Renal pelvis (tissue), 4 donors: ENCODE results near the gene AKAP6. TPM values are rescaled to one million over a fixed set of nuclear protein-coding genes. Genes with fewer than 3 reads are reported as not detected.

ENCODE experiments used
- DNase-seq: peaks from one replicate; pipeline ENCODE4 v3.0.0-alpha.2; 2013
- polyA plus RNA-seq, 3 donors: library from polyadenylated mRNA; unstranded; fragments of 120-200 nt; gene quantifications; one replicate each; pipeline ENCODE4 v1.2.1, GENCODE V29; 2013; ENCODE audit not compliant: insufficient read length in 3 of 3

Gene AKAP6
- polyA plus RNA-seq, 3 donors: 2.2 to 4.6 (median 2.5) TPM

DNA sequence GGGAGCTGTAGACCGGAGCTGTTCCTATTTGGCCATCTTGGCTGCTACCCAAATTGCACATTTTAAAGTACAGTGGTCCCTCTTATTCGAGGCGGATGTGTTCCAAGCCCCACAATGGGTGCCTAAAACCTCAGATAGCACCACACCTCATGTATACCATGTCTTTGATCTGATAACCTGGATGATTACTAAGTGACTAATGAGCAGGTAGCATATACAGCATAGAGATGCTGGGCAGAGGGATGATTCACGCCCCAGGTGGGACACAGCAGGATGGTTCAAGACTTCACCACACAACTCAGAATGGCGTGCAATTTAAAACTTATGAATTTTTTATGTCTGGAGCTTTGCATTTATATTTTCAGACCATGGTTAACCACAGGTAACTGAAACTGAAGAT is 255.0 kb downstream of the AKAP6 start:
- no peak for DNase-seq

DNA sequence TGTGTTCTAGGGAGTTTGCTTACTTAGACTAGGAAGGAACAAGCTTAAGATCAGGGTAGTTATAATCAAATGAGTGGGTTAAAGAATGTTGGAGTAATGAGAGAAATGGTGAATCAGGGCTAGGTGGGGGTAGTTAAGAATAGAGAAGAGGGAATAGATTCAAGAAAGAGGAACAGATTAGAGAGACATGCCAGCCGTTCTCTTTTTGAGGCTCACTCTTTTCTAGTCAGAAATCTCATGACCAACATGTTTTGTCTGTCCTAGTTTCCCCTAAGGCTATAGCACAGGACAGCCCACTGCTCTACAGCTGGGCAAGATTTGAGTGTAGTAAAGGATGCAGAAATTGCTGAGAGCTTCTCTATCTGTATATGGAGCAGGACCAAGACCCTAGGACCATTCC is 258.4 kb downstream of the AKAP6 start:
- no peak for DNase-seq

GRCh38 chr14:32588448-32589320 is 259.6 kb downstream of the AKAP6 start:
- DNase-seq: no peak

GRCh38 chr14:32590157-32590556 is 261.1 kb downstream of the AKAP6 start:
- no peak for DNase-seq

- no peak for DNase-seq
Measured at GRCh38 chr14:32593290-32593942, 264.3 kb downstream of the AKAP6 start.

DNA sequence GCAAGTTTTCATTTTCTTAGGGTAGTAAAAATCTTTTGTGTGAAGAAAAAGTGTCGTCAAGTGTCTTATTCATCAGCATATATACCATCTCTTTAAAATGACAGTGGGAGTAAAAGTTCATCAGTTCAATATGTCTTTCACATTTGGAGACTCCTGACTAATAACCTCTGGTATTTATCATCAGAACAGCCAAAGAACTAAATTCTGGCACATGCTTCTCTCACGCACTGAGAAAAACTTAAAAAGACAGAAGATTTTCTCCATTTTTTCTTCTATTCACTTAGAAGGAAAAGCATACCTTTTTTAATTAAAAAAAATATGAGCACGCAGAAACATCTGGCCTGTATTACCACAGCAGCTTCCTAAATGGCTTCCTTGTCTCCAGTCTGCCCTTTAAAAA is 265.7 kb downstream of the AKAP6 start:
- no peak for DNase-seq

DNA sequence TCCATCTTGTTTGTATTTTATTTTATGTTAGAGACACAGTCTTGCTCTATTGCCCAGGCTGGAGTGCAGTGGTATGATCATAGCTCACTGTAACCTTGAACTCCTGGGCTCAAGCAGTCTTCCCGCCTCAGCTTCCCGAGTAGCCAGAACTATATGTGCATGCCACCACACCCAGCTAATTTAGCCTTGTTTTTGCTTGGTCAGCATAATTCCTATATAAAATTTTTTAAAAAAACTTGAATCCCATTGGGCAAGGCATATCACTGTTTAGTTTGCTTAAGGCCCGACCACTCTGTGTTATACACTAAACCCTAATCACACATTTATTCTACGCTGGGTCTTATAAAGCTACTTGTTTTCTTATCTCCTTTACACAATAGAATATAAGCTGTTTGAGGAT is 266.4 kb downstream of the AKAP6 start:
- no peak for DNase-seq

DNA sequence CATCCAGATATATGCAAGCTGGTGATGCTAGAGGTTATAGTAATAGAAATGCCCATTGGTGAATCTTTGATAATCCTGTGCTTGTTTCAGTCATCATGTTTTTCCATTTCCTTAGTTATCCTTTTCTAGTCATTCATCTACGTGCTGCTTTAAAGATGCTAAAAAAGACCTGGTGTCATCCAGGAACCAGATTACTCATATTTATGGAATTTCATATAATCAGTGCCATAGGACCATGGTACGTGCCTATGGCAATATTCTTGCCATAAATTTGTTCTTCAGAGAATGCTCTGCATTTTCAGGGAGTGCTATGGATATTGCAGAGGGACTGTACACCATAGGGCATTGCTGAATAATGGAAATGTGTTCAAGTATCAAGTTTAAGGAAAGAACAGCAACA is 267.3 kb downstream of the AKAP6 start:
- DNase-seq: no peak

GRCh38 chr14:32597771-32598170 is 268.7 kb downstream of the AKAP6 start:
- DNase-seq: no peak

DNA sequence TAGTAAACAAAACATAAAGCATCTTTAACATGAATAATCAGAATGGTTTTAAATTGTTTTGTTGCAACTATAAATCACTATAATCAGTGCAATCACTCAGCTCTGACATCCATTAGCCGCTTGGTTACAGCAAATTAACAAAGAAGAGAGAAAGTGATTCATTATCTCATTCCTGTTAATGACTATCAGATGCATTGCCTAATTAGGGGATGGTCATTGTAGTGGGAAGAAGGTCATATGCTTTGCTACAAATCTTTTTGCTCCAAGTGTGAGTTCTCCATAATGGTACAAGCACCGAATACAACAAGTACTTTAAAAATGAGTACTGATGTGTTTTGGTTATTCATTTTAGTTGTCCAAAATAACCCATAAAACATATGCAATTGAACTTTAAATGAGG is 272.0 kb downstream of the AKAP6 start:
- DNase-seq: no peak

DNA sequence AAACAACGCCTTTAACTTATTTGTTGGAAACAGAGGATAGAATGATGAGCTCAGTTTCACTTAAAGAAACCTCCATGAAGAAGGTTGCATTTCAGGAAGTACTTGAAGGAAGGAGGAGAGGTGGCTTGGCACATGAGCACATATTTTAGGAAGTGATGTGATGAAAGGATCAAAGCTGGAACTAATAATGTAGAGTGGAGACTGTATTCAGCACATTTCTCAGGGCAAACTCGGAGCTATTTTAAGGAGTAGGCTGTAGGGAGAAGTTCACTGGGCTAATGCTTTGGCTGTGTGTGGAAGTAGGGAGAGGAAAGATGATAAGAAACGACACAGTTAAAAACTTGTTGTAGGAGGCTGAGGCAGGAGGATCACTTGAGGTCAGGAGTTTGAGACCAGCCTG is 272.8 kb downstream of the AKAP6 start:
- DNase-seq: no peak

GRCh38 chr14:32602699-32603098 is 273.6 kb downstream of the AKAP6 start:
- no peak for DNase-seq

- DNase-seq: no peak
Measured at GRCh38 chr14:32603992-32604565, 275.0 kb downstream of the AKAP6 start.

DNA sequence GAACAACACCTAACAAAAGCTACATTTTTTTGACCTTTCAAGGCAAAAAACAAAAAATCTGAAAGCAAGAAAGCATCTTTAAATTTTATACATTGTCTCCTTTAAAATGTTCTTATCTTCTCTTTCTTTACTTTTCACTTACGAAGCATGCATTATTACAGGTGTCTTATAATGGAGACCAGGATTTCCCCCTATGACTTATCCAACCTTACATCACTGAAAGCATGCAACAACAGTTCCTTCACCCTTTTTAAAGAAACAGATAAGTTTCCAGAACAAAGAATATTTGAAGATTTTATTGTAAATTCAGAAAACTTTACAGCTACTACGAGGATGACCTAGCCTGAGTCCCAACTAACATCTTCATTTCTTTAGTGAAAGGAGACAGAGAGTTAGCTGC is 277.2 kb downstream of the AKAP6 start:
- no peak for DNase-seq

DNA sequence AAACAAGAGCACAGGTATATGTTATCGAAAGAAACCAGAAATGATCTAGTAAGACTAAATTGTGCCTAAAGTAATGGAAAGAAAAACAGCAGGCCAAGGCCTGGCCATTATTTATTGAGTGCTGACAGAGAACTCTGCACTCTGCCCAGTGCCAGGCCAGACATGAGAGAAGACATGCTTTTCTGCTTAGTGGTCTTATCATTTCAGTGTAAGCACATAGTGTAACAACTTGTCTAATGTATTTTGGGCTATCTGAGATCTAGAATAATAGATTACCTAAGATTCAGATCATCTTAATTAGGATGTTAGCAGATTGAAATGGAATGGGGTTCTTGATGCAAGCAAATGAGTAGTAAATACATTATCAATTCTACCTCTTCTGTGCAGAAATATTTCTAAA is 278.3 kb downstream of the AKAP6 start:
- DNase-seq: no peak

- no peak for DNase-seq
Measured at GRCh38 chr14:32608857-32609256, 279.8 kb downstream of the AKAP6 start.

DNA sequence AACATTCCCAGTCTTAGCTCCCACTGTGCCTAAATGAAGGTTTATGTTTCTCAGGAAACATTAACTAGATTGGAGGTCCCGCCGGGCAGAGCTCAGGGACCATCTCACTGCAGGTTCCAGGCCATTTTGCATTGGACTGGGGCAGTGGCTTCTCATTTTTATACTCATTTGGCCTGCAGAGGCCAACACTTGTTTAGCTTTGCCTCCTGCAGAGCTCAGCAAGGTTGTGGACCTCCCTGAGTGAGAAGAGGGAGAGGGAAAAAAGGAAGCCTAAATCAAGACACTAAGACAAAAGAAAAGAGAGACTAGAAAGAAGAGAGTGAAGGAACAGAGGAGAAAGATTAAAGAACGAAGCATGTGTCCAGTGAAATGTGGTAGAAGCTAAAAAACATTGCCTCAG is 280.3 kb downstream of the AKAP6 start:
- no peak for DNase-seq

DNA sequence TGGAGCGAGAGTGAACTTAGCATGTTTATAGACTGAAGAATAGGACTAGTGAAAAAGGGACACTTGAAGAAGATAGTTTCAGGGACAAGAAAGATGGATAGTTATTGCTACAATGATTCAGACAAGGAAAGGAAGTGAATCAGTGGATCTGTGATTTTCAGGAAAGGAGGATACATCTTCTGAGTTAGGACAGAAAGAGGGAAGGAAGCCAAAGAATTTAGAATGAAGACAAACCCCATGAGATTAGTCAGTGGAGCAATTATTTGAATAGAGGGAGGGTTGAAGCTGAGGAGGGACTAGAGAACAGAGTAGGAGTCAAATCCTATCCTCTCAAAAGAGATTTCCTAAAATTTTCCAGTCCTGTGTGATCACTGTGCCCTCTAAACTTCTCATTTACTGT is 282.7 kb downstream of the AKAP6 start:
- no peak for DNase-seq

DNA sequence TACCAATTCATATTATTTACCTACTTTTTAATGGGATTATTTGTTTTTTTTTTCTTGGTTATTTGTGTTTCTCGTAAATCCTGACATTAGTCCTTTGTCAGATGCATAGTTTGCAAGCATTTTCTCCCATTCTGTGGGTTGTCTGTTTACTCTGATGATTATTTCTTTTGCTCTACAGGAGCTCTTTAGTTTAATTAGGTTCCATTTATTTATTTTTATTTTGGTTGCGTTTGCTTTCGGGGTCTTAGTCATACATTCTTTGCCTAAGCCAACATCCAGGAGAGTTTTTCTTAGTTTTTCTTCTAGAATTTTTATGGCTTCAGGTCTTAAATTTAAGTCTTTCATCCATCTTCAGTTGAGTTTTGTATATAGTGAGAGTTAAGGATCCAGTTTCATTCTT is 289.9 kb downstream of the AKAP6 start:
- no peak for DNase-seq

- DNase-seq: no peak
Measured at GRCh38 chr14:32620303-32620702, 291.2 kb downstream of the AKAP6 start.

GRCh38 chr14:32620724-32621123 is 291.6 kb downstream of the AKAP6 start:
- no peak for DNase-seq

DNA sequence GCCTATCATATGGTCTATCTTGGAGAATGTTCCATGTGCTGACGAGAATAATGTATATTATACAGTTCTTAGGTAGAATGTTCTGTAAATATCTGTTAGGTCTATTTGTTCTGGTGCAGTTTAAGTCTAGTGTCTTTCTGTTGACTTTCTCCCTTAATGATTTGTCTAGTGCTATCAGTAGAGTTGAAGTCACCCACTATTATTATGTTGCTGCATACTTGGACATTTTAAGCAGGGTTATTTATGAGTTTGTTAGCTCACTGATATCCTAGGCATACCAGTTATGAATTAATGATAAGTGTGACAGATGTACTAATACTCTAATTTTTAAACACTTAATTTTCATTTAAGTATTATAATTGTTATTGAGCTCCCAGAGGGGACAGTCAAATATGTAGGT is 292.5 kb downstream of the AKAP6 start:
- DNase-seq: no peak

- no peak for DNase-seq
Measured at GRCh38 chr14:32622742-32623141, 293.6 kb downstream of the AKAP6 start.
